BJ (cell line): Measurements from ENCODE around the gene ZNF638. TPM values are rescaled to one million over a fixed set of nuclear protein-coding genes. Genes with fewer than 3 reads are reported as not detected.

ENCODE experiments used
- CTCF ChIA-PET: fragments of 350-600 bp; formaldehyde crosslinking; extraction: SDS; loops from one replicate; lab custom pipeline; 2021; ENCODE audit warnings: antibody characterized with exemption, inconsistent platforms; lab: Yijun Ruan, JAX
- POLR2A ChIA-PET: fragments of 300-600 bp; sonication (Branson Sonifier 250); formaldehyde crosslinking; extraction: SDS; loops from one replicate; lab custom pipeline; 2021; ENCODE audit warnings: antibody characterized with exemption; lab: Charles Lee
- DNase-seq: peaks from one replicate; pipeline ENCODE4 v3.0.0-alpha.2; 2011; ENCODE audit warnings: low read depth
- H3K27me3 ChIP-seq: 2 replicates; pipeline ENCODE4 v1.6.0; 2011; ENCODE audit warnings: low read length; ENCODE audit not compliant: control insufficient read depth, insufficient read depth
- H3K36me3 ChIP-seq: 2 replicates; pipeline ENCODE4 v1.5.1; 2011; ENCODE audit warnings: low read length; ENCODE audit not compliant: control insufficient read depth, insufficient read depth
- H3K4me3 ChIP-seq: 2 replicates; pipeline ENCODE4 v1.5.1; 2011; ENCODE audit warnings: low read depth, mild to moderate bottlenecking, control low read depth, low read length
- polyA plus RNA-seq: library from polyadenylated mRNA; depleted of rRNA; stranded (reverse); fragments of >200 nt; gene quantifications from 2 replicates; pipeline ENCODE4 v1.2.3, GENCODE V29; 2011; rRNA removed
- small RNA-seq: library from RNA; depleted of rRNA; stranded (forward); fragments of <200 nt; gene quantifications from one replicate; pipeline ENCODE3, GENCODE V24; 2012; ENCODE audit warnings: low replicate concordance, low read depth; ENCODE audit not compliant: insufficient read length
- TF ChIP-seq, protein P1 (sequence below): IDR thresholded peaks from 2 replicates; pipeline ENCODE4 v1.5.1; 2011; ENCODE audit warnings: low read depth, mild to moderate bottlenecking, control low read depth, inconsistent platforms, low read length, moderate library complexity; ENCODE audit not compliant: insufficient read depth

Gene ZNF638
- polyA plus RNA-seq, 1 experiment, result 44.8 TPM

DNA sequence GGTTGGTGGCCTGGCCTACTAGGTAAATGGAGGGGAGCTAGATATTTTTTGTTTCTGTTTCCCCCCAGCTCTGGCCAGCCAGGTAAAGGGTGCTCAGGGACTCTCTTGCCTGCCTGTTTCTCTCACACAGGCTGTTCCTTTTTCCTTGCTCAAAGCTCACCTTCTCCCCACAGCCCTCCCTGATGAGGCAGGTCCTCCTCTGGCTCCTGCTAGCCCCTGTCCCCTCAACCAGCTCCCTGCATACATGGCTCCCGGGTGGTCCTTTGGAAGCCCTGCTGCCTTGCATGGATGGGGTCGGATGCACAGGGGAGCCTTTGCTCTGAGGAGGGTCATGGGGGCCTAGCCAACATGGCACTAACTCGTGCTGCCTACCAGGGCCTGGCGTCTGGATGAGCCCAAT is 149.5 kb downstream of the ZNF638 start:
- TF ChIP-seq, protein P1, sequence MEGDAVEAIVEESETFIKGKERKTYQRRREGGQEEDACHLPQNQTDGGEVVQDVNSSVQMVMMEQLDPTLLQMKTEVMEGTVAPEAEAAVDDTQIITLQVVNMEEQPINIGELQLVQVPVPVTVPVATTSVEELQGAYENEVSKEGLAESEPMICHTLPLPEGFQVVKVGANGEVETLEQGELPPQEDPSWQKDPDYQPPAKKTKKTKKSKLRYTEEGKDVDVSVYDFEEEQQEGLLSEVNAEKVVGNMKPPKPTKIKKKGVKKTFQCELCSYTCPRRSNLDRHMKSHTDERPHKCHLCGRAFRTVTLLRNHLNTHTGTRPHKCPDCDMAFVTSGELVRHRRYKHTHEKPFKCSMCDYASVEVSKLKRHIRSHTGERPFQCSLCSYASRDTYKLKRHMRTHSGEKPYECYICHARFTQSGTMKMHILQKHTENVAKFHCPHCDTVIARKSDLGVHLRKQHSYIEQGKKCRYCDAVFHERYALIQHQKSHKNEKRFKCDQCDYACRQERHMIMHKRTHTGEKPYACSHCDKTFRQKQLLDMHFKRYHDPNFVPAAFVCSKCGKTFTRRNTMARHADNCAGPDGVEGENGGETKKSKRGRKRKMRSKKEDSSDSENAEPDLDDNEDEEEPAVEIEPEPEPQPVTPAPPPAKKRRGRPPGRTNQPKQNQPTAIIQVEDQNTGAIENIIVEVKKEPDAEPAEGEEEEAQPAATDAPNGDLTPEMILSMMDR, result no peak

GRCh38 chr2:71482055-71482454 is 150.5 kb downstream of the ZNF638 start:
- TF ChIP-seq, protein P1, result peak; percentile 24
- POLR2A ChIA-PET, result no interaction called here
- H3K4me3 ChIP-seq, result no peak overlapping the region
- no peak for DNase-seq
- peaks cover 15% of the 10 kb centered on the region for H3K27me3 ChIP-seq
- CTCF ChIA-PET, result interaction anchor here (0.8 to 1.5 kb wide), 4 partner anchors 13 to 28 kb away, joined by 3 to 4 read pairs (median 4); no protein-coding TSS in a partner anchor
- no peaks in the 10 kb centered on the region for H3K36me3 ChIP-seq

More for the DNA sequence above, 149.5 kb downstream of the ZNF638 start:
- Histone ChIP-seq H3K27me3 (peaks cover 12% of the 10 kb centered on the region), H3K4me3 (no peak overlapping the region), H3K36me3 (no peaks in the 10 kb centered on the region)
- DNase-seq, result no peak
- ChIA-PET POLR2A (no interaction called here), CTCF (interaction anchor here (0.8 to 1.5 kb wide), 4 partner anchors 12 to 29 kb away, joined by 3 to 4 read pairs (median 4); no protein-coding TSS in a partner anchor)

GRCh38 chr2:71483246-71483645 is 151.7 kb downstream of the ZNF638 start:
- CTCF ChIA-PET, result no interaction called here
- POLR2A ChIA-PET, result no interaction called here
- no peak overlapping the region for H3K4me3 ChIP-seq
- H3K36me3 ChIP-seq, result no peaks in the 10 kb centered on the region
- no peak for DNase-seq
- peaks cover 15% of the 10 kb centered on the region for H3K27me3 ChIP-seq
- TF ChIP-seq, protein P1, result no peak

GRCh38 chr2:71484354-71484753 is 152.8 kb downstream of the ZNF638 start:
- H3K4me3 ChIP-seq, result no peak overlapping the region
- TF ChIP-seq, protein P1, result no peak
- peaks cover 18% of the 10 kb centered on the region for H3K27me3 ChIP-seq
- no peaks in the 10 kb centered on the region for H3K36me3 ChIP-seq
- POLR2A ChIA-PET, result no interaction called here
- CTCF ChIA-PET, result no interaction called here
- DNase-seq, result no peak

Small RNA genes within 50 kb of the gene (small RNA-seq; reads per million reads assigned to genes)
- gene RNU6-105P, result not detected

Other genes with a start within 250 kb of the ZNF638 start
- gene MCEE, start 201.6 kb upstream of the ZNF638 start, polyA plus RNA-seq, result 10.8 and 15.9 TPM in 2 replicates
- gene MPHOSPH10, start 201.1 kb upstream of the ZNF638 start, polyA plus RNA-seq, result 7.1 and 14.1 TPM in 2 replicates
- 0.11 and 0.29 TPM in 2 replicates for gene PAIP2B, start 104.7 kb upstream of the ZNF638 start, polyA plus RNA-seq
- 0.65 and 1.3 TPM in 2 replicates for gene DYSF, start 121.8 kb downstream of the ZNF638 start, polyA plus RNA-seq